Measurements from ENCODE around the gene ANTXR2.

The ANTXR2 gene

DNA sequence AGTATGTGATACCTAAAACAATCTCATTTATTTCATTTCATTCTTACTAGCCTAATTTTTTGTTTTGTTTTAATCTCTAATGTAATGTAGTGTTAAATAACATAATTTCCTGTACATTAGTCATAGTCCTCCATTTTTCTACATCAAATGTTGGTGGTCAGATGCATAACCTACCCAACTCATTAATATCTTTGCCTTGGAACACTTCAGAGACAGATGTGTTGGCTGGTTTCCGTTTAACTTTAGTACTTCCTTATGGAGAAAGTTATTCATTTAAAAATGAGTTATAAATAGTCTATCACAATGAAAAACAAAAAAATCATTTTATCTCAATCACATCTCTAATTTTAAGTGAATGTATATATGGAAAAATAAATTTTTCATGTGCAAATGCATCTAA, 190.2 kb downstream of the ANTXR2 start:
- TF ChIP-seq NFIC (IDR thresholded peaks at IDR 0.05) (no peak), CEBPB (IDR thresholded peaks at IDR 0.05) (no peak), ZBTB7A (IDR thresholded peaks at IDR 0.05; ENCODE audit: low read depth) (no peak), TEAD4 (IDR thresholded peaks at IDR 0.05) (no peak), EGR1 (IDR thresholded peaks at IDR 0.05) (no peak)

DNA sequence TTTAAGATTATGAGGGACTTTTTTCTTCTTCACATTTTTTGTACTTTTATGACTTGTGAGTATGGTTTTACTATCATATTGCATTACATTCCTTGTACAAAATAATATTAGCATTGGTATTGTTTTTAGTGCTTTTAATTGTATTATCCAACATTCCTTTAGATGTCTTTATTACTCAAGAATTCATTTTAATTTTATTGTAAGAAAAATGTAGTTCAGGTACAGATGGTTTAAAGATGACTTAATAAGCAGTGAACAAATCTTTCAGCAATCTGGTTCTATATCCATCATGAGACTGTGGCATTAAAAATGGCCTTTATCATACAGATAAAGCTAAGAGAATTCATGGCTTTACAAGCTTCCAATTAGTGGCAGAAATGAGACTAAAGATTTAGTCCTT, 191.6 kb downstream of the ANTXR2 start:
- TF ChIP-seq, protein P1, sequence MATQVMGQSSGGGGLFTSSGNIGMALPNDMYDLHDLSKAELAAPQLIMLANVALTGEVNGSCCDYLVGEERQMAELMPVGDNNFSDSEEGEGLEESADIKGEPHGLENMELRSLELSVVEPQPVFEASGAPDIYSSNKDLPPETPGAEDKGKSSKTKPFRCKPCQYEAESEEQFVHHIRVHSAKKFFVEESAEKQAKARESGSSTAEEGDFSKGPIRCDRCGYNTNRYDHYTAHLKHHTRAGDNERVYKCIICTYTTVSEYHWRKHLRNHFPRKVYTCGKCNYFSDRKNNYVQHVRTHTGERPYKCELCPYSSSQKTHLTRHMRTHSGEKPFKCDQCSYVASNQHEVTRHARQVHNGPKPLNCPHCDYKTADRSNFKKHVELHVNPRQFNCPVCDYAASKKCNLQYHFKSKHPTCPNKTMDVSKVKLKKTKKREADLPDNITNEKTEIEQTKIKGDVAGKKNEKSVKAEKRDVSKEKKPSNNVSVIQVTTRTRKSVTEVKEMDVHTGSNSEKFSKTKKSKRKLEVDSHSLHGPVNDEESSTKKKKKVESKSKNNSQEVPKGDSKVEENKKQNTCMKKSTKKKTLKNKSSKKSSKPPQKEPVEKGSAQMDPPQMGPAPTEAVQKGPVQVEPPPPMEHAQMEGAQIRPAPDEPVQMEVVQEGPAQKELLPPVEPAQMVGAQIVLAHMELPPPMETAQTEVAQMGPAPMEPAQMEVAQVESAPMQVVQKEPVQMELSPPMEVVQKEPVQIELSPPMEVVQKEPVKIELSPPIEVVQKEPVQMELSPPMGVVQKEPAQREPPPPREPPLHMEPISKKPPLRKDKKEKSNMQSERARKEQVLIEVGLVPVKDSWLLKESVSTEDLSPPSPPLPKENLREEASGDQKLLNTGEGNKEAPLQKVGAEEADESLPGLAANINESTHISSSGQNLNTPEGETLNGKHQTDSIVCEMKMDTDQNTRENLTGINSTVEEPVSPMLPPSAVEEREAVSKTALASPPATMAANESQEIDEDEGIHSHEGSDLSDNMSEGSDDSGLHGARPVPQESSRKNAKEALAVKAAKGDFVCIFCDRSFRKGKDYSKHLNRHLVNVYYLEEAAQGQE (IDR thresholded peaks at IDR 0.05; ENCODE audit: low read depth), result no peak
- TF ChIP-seq NFIC (IDR thresholded peaks at IDR 0.05) (no peak), EGR1 (IDR thresholded peaks at IDR 0.05) (no peak), YY1 (IDR thresholded peaks at IDR 0.05; ENCODE audit: low read depth) (no peak), FOXM1 (IDR thresholded peaks at IDR 0.05; ENCODE audit: borderline replicate concordance, low read depth) (no peak), TEAD4 (IDR thresholded peaks at IDR 0.05) (no peak), CREB1 (IDR thresholded peaks at IDR 0.05; ENCODE audit: low read depth) (no peak), ZBTB7A (IDR thresholded peaks at IDR 0.05; ENCODE audit: low read depth) (no peak), TCF12 (IDR thresholded peaks at IDR 0.05; ENCODE audit: low read depth) (no peak), EP300 (IDR thresholded peaks at IDR 0.05; ENCODE audit: borderline replicate concordance) (no peak), RAD21 (IDR thresholded peaks at IDR 0.05; ENCODE audit: low read depth) (no peak), CEBPB (IDR thresholded peaks at IDR 0.05) (no peak), TAF1 (IDR thresholded peaks at IDR 0.05; ENCODE audit: low read depth) (no peak)
- TF ChIP-seq, protein P2, sequence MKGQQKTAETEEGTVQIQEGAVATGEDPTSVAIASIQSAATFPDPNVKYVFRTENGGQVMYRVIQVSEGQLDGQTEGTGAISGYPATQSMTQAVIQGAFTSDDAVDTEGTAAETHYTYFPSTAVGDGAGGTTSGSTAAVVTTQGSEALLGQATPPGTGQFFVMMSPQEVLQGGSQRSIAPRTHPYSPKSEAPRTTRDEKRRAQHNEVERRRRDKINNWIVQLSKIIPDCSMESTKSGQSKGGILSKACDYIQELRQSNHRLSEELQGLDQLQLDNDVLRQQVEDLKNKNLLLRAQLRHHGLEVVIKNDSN (IDR thresholded peaks at IDR 0.05), result no peak
- TF ChIP-seq, protein P3, sequence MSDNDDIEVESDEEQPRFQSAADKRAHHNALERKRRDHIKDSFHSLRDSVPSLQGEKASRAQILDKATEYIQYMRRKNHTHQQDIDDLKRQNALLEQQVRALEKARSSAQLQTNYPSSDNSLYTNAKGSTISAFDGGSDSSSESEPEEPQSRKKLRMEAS (IDR thresholded peaks at IDR 0.05), result no peak

DNA sequence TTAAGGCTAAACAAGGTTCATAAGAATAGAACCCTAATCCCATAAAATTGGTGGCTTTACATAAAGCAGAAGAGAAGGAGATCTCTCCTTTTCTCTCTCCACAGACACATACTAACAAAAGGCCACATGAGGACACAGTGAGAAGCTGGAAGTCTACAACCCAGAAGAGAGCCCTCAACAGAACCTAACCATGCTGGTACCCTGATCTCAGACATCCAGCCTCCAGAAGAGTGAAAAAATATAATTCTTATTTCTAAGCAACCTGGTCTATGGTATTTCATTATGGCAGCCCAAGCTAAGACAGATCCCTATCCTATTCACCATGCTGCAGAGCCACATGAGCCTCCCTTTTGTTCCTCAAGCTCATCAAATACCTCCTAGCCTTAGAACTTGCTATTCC, 195.5 kb downstream of the ANTXR2 start:
- TF ChIP-seq RAD21 (IDR thresholded peaks at IDR 0.05; ENCODE audit: low read depth), result no peak
- no peak for TF ChIP-seq EP300 (IDR thresholded peaks at IDR 0.05; ENCODE audit: borderline replicate concordance)
- no peak for TF ChIP-seq NFIC (IDR thresholded peaks at IDR 0.05)
- no peak for TF ChIP-seq FOXM1 (IDR thresholded peaks at IDR 0.05; ENCODE audit: borderline replicate concordance, low read depth)
- no peak for TF ChIP-seq TAF1 (IDR thresholded peaks at IDR 0.05; ENCODE audit: low read depth)
- TF ChIP-seq, protein P3 (IDR thresholded peaks at IDR 0.05), result no peak
- TF ChIP-seq, protein P1 (IDR thresholded peaks at IDR 0.05; ENCODE audit: low read depth), result no peak
- no peak for TF ChIP-seq CREB1 (IDR thresholded peaks at IDR 0.05; ENCODE audit: low read depth)
- TF ChIP-seq CEBPB (IDR thresholded peaks at IDR 0.05), result no peak
- no peak for TF ChIP-seq TEAD4 (IDR thresholded peaks at IDR 0.05)
- TF ChIP-seq YY1 (IDR thresholded peaks at IDR 0.05; ENCODE audit: low read depth), result no peak
- no peak for TF ChIP-seq TCF12 (IDR thresholded peaks at IDR 0.05; ENCODE audit: low read depth)
- no peak for TF ChIP-seq ZBTB7A (IDR thresholded peaks at IDR 0.05; ENCODE audit: low read depth)
- TF ChIP-seq EGR1 (IDR thresholded peaks at IDR 0.05), result no peak
- TF ChIP-seq, protein P2 (IDR thresholded peaks at IDR 0.05), result no peak

DNA sequence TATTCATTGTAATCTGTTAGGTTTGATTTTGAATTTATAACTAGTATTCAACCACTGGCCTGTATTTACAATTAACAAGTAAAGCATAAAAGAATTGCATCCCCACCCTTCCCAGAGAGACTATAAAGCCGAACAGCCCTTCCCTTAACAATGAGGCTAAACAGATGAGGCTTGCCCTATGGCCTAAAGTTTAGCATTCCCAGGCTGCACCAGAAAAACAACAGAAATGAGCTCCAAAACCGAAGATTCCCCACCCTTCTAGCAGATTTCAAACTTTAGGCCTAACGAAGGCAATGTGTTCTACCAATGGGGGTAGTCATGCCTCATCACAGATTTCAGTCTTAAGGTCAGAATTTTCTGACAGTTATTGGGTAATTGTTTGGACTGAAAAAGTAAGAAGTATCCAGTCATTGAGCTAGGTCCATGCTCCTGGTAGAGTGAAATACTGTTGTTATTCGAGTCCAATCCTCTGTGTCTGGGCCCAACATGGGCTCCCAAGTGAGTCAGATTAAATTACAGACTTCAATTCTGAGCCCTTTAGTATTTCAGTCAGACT, 197.6 kb downstream of the ANTXR2 start:
- TF ChIP-seq, protein P3 (IDR thresholded peaks at IDR 0.05), result no peak
- no peak for TF ChIP-seq EP300 (IDR thresholded peaks at IDR 0.05; ENCODE audit: borderline replicate concordance)
- TF ChIP-seq TEAD4 (IDR thresholded peaks at IDR 0.05), result no peak
- TF ChIP-seq YY1 (IDR thresholded peaks at IDR 0.05; ENCODE audit: low read depth), result no peak
- no peak for TF ChIP-seq EGR1 (IDR thresholded peaks at IDR 0.05)
- TF ChIP-seq, protein P1 (IDR thresholded peaks at IDR 0.05; ENCODE audit: low read depth), result no peak
- TF ChIP-seq NFIC (IDR thresholded peaks at IDR 0.05), result no peak
- TF ChIP-seq, protein P2 (IDR thresholded peaks at IDR 0.05), result no peak
- no peak for TF ChIP-seq TCF12 (IDR thresholded peaks at IDR 0.05; ENCODE audit: low read depth)
- no peak for TF ChIP-seq CREB1 (IDR thresholded peaks at IDR 0.05; ENCODE audit: low read depth)
- TF ChIP-seq TAF1 (IDR thresholded peaks at IDR 0.05; ENCODE audit: low read depth), result no peak
- no peak for TF ChIP-seq RAD21 (IDR thresholded peaks at IDR 0.05; ENCODE audit: low read depth)
- no peak for TF ChIP-seq FOXM1 (IDR thresholded peaks at IDR 0.05; ENCODE audit: borderline replicate concordance, low read depth)
- TF ChIP-seq CEBPB (IDR thresholded peaks at IDR 0.05), result no peak

Data from Ishikawa (cell line).